NT2/D1 (cell line): ENCODE measurements around the gene FDX1.

Experiments
- SUZ12 ChIP-seq: IDR thresholded peaks from 2 replicates; pipeline ENCODE4 v1.6.1; 2011; ENCODE audit not compliant: insufficient read length, insufficient read depth; ENCODE audit errors: extremely low read depth
- YY1 ChIP-seq: IDR thresholded peaks from 2 replicates; pipeline ENCODE4 v1.6.1; 2011; ENCODE audit not compliant: insufficient read length, insufficient read depth

DNA sequence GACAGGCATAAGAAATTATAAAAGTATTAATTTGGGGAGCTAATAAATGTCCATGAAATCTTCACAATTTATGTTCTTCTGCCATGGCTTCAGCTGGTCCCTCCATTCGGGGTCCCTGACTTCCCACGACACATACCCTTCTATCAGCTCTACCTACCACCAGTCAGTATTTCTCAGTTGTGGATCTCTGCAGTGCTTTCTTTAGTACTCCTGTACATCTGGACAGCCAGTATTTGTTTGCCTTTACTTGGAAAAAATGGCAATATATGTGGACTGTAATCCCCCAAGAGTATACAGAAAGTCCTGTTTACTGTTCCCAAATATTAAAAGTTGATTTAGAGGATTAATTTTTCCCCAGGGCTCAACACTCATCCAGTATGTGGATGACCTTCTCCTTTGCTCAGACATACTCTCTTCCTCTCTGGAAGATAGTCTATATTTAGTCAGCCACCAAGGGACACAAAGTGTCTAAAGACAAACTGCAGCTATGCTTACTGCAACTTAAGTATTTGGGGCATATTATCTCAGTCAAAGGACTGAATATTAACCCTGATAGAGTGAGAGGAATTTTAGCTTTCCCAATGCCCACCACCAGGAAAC lies 7.3 kb upstream of the FDX1 start:
- no peak for TF ChIP-seq YY1
- TF ChIP-seq SUZ12, result no peak
